HCT116 (cell line): ENCODE data around the gene ST6GALNAC5. TPM values are rescaled to one million over a fixed set of nuclear protein-coding genes. Genes with fewer than 3 reads are reported as not detected.

Experiments used
- ATAC-seq: fragments of 200-7000 bp; cut with Tn5 transposase; 2 replicates; pipeline ENCODE4 v1.9.1; 2020; ENCODE audit warnings: mild to moderate bottlenecking, moderate library complexity
- BruUV-seq: library from RNA; stranded (reverse); fragments of 400-500 nt; replicated peaks from 2 replicates; lab custom pipeline; 2021; lab: Mats Ljungman, UMichigan
- CTCF ChIA-PET: fragments of 300-600 bp; sonication (Branson Sonifier 250); formaldehyde crosslinking; loops from one replicate; lab custom pipeline; 2021; ENCODE audit warnings: antibody characterized with exemption; lab: Charles Lee
- POLR2A ChIA-PET: fragments of 300-600, 350-600 bp; sonication (Branson Sonifier 250); formaldehyde crosslinking; loops from one replicate; lab custom pipeline; 2021; ENCODE audit warnings: antibody characterized with exemption; lab: Charles Lee
- RAD21 ChIA-PET, 2 experiments: fragments of 300-600 bp; sonication (Branson Sonifier 250); formaldehyde crosslinking; loops; one replicate each; lab custom pipeline; 2023; ENCODE audit warnings: low total read pairs in 2 of 2; ENCODE audit not compliant: uncharacterized antibody in 2 of 2, unreplicated experiment in 2 of 2, low non-redundant PET in 1 of 2; lab: Charles Lee
- DNase-seq: peaks from one replicate; pipeline ENCODE4 v3.0.0-alpha.2; 2010; ENCODE audit warnings: low read depth, low spot score
- H2AFZ ChIP-seq: fragments of 200-600 bp; shearing (Covaris generic), sonication (generic); 2 replicates; pipeline ENCODE4 v1.6.1; 2017; ENCODE audit warnings: low read depth, mixed run types, mixed read lengths, antibody characterized with exemption, low read length; ENCODE audit not compliant: poor library complexity, severe bottlenecking
- H3K27ac ChIP-seq: 2 replicates; pipeline ENCODE4 v1.5.1; 2012; ENCODE audit warnings: low read depth, low read length
- H3K27me3 ChIP-seq: fragments of 200-600 bp; sonication (generic); 2 replicates; pipeline ENCODE4 v1.6.1; 2016; ENCODE audit warnings: mixed run types, low read length, mixed read lengths; ENCODE audit not compliant: insufficient read depth
- H3K36me3 ChIP-seq, 2 experiments: fragments of 200-500 bp in 1 of 2; fragments of 200-600 bp in 1 of 2; sonication (Bioruptor generic) in 1 of 2; sonication (generic) in 1 of 2; 2 replicates each; pipeline versions ENCODE4 v1.5.1 to v1.6.1; 2014 to 2016; ENCODE audit warnings: low read length in 2 of 2, inconsistent platforms in 1 of 2, mixed read lengths in 1 of 2, mixed run types in 1 of 2; ENCODE audit not compliant: insufficient read depth in 2 of 2, control insufficient read depth in 1 of 2
- H3K4me1 ChIP-seq, 2 experiments: fragments of 200-600 bp in 1 of 2; sonication (generic) in 1 of 2; 2 replicates each; pipeline versions ENCODE4 v1.5.1 to v1.6.1; 2012 to 2017; ENCODE audit warnings: low read length in 2 of 2, inconsistent platforms in 1 of 2, mild to moderate bottlenecking in 1 of 2, mixed read lengths in 1 of 2, mixed run types in 1 of 2, moderate library complexity in 1 of 2; ENCODE audit not compliant: insufficient read depth in 2 of 2, control insufficient read depth in 1 of 2
- H3K4me2 ChIP-seq: fragments of 200-600 bp; sonication (generic); 2 replicates; pipeline ENCODE4 v1.6.1; 2017; ENCODE audit warnings: mixed run types, low read length, mixed read lengths
- H3K4me3 ChIP-seq, 2 experiments: fragments of 200-600 bp in 1 of 2; sonication (generic) in 1 of 2; replicated peaks in 1 of 2; 2 replicates each; pipeline ENCODE4 v1.5.1; 2011 to 2016; ENCODE audit warnings: low read length in 2 of 2, control low read depth in 1 of 2, low read depth in 1 of 2, mild to moderate bottlenecking in 1 of 2, mixed read lengths in 1 of 2, mixed run types in 1 of 2
- H3K79me2 ChIP-seq: fragments of 200-600 bp; sonication (generic); 2 replicates; pipeline ENCODE4 v1.6.1; 2017; ENCODE audit warnings: mild to moderate bottlenecking, mixed run types, low read length, moderate library complexity, mixed read lengths; ENCODE audit not compliant: insufficient read depth
- H3K9ac ChIP-seq: fragments of 200-600 bp; sonication (generic); 2 replicates; pipeline ENCODE4 v1.6.1; 2016; ENCODE audit warnings: low read length, mixed read lengths
- H3K9me2 ChIP-seq: fragments of 200-600 bp; sonication (generic), shearing (Covaris generic); 2 replicates; pipeline ENCODE4 v1.6.1; 2017; ENCODE audit warnings: mixed run types, mild to moderate bottlenecking, moderate library complexity; ENCODE audit not compliant: insufficient read depth
- H3K9me3 ChIP-seq, 2 experiments: fragments of 200-500 bp in 1 of 2; fragments of 200-600 bp in 1 of 2; sonication (Bioruptor generic) in 1 of 2; sonication (generic) in 1 of 2; 2 replicates each; pipeline ENCODE4 v1.6.1; 2014 to 2017; ENCODE audit warnings: low read length in 2 of 2, mixed read lengths in 2 of 2, inconsistent platforms in 1 of 2, low read depth in 1 of 2, mild to moderate bottlenecking in 1 of 2, mixed run types in 1 of 2, moderate library complexity in 1 of 2; ENCODE audit not compliant: control insufficient read depth in 1 of 2, insufficient read depth in 1 of 2
- H4K20me1 ChIP-seq: fragments of 200-600 bp; sonication (generic), shearing (Covaris generic); 2 replicates; pipeline ENCODE4 v1.6.1; 2017; ENCODE audit warnings: mixed run types, mild to moderate bottlenecking, moderate library complexity; ENCODE audit not compliant: insufficient read depth
- CBX3 ChIP-seq: IDR thresholded peaks from 2 replicates; pipeline ENCODE4 v1.6.1; 2012; ENCODE audit warnings: low read depth
- CEBPB ChIP-seq: IDR thresholded peaks from 2 replicates; pipeline ENCODE4 v1.6.1; 2012; ENCODE audit warnings: low read depth
- EGR1 ChIP-seq: IDR thresholded peaks from 2 replicates; pipeline ENCODE4 v1.6.1; 2012; ENCODE audit warnings: low read depth
- EZH2 ChIP-seq: fragments of 200-600 bp; sonication (generic); IDR thresholded peaks from 2 replicates; pipeline ENCODE4 v1.6.1; 2017; ENCODE audit warnings: antibody characterized with exemption, mixed run types
- FOSL1 ChIP-seq: IDR thresholded peaks from 2 replicates; pipeline ENCODE4 v1.6.1; 2012; ENCODE audit warnings: low read depth
- SP1 ChIP-seq: IDR thresholded peaks from 2 replicates; pipeline ENCODE4 v1.6.1; 2012; ENCODE audit warnings: low read depth
- SRF ChIP-seq: IDR thresholded peaks from 2 replicates; pipeline ENCODE4 v1.6.1; 2012; ENCODE audit warnings: low read depth
- TCF7L2 ChIP-seq: IDR thresholded peaks from 2 replicates; pipeline ENCODE4 v1.7.0; 2011; ENCODE audit warnings: borderline replicate concordance, inconsistent platforms; ENCODE audit not compliant: insufficient read depth, insufficient read length; ENCODE audit errors: extremely low read depth
- YY1 ChIP-seq: IDR thresholded peaks from 2 replicates; pipeline ENCODE4 v1.6.1; 2011; ENCODE audit warnings: low read length, low read depth, moderate library complexity, mild to moderate bottlenecking; ENCODE audit not compliant: insufficient replicate concordance; ENCODE audit errors: extremely low read depth
- intact Hi-C: fragments of 100-400 bp; cut with micrococcal nuclease; formaldehyde crosslinking; loops from 2 replicates; pipeline ENCODE4 v1.10.0; 2022
- total RNA-seq: library from RNA; stranded (reverse); gene quantifications from one replicate; pipeline ENCODE4 v1.2.1, GENCODE V29; 2021; ENCODE audit not compliant: unreplicated experiment
- TF ChIP-seq, protein P1 (sequence below), 3 experiments: fragments of 200-600 bp in 1 of 3; sonication (generic) in 1 of 3; IDR thresholded peaks in 2 of 3; conservative IDR thresholded peaks in 1 of 3; 2 replicates each; pipeline ENCODE4 v1.5.1; 2012 to 2017; ENCODE audit warnings: low read depth in 2 of 3, low read length in 2 of 3, antibody characterized with exemption in 1 of 3, borderline replicate concordance in 1 of 3, control low read depth in 1 of 3, mild to moderate bottlenecking in 1 of 3, mixed read lengths in 1 of 3, mixed run types in 1 of 3, moderate library complexity in 1 of 3; ENCODE audit not compliant: insufficient read depth in 1 of 3
- TF ChIP-seq, protein P2 (sequence below): IDR thresholded peaks from 2 replicates; pipeline ENCODE4 v1.6.1; 2012; ENCODE audit warnings: low read depth

Gene ST6GALNAC5
- total RNA-seq, 1 experiment from 2014 or later = 1.2 TPM

DNA sequence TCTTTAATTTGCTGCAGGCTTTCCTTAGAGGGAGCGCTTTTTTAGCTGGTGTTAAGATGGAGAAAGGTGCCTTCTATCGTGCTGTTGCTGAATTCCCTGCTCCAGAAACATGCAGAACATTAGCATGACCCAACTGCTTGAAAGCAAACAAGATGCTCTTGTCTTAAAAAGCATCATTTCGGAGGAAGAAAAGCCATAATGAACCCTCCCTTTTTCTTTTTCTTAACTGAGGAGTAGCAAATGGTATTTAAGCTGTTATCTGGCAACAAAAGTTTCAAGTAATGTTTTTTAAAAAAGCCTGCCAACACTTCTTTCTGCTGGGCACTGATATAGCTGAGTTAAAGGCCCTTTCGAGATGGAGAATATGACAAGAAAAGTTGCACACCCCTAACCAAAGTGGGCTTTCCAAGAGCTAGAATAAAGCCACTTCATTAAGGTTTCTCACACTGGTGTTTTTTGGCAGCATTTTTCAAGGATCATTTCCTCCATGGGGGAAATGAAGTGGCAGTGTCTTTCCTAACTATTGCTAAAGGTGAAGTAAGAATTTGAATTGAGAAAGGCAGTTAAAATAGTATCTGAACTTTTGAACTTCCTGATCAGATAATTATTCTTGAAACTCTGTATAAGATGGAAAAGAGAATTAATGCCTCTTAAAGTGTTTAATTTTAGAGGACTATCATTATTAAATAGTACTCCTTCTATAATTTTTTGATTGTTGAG lies 38.8 kb downstream of the ST6GALNAC5 start:
- Histone ChIP-seq H3K4me1 (no peaks in the 10 kb centered on the region), H3K36me3 (no peaks in the 10 kb centered on the region), H3K9me2 (no peaks in the 10 kb centered on the region), H3K4me3 (no peak overlapping the region), H3K9me3 (no peaks in the 10 kb centered on the region), H3K4me2 (no peak overlapping the region), H2AFZ (no peak overlapping the region), H3K27me3 (no peaks in the 10 kb centered on the region), H4K20me1 (no peaks in the 10 kb centered on the region), H3K27ac (no peak overlapping the region), H3K79me2 (no peaks in the 10 kb centered on the region)
- ChIA-PET POLR2A (no interaction called here), CTCF (no interaction called here), RAD21 (no interaction called here)
- DNase-seq (no peak), ATAC-seq (no peak)
- intact Hi-C loops = no loop called here
- BruUV-seq = no TSS peak
- TF ChIP-seq FOSL1 (no peak), YY1 (no peak)
- TF ChIP-seq, protein P1, sequence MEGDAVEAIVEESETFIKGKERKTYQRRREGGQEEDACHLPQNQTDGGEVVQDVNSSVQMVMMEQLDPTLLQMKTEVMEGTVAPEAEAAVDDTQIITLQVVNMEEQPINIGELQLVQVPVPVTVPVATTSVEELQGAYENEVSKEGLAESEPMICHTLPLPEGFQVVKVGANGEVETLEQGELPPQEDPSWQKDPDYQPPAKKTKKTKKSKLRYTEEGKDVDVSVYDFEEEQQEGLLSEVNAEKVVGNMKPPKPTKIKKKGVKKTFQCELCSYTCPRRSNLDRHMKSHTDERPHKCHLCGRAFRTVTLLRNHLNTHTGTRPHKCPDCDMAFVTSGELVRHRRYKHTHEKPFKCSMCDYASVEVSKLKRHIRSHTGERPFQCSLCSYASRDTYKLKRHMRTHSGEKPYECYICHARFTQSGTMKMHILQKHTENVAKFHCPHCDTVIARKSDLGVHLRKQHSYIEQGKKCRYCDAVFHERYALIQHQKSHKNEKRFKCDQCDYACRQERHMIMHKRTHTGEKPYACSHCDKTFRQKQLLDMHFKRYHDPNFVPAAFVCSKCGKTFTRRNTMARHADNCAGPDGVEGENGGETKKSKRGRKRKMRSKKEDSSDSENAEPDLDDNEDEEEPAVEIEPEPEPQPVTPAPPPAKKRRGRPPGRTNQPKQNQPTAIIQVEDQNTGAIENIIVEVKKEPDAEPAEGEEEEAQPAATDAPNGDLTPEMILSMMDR (IDR thresholded peaks at IDR 0.05 in 2 of 3, conservative IDR thresholded peaks at IDR 0.05 in 1 of 3; ENCODE audit: borderline replicate concordance in 1 of 3, insufficient read depth in 1 of 3, low read depth in 2 of 3, low read length in 2 of 3) = no peak
- TF ChIP-seq, all 23 proteins: peak for 0
- H3K9ac ChIP-seq = no peak overlapping the region

DNA sequence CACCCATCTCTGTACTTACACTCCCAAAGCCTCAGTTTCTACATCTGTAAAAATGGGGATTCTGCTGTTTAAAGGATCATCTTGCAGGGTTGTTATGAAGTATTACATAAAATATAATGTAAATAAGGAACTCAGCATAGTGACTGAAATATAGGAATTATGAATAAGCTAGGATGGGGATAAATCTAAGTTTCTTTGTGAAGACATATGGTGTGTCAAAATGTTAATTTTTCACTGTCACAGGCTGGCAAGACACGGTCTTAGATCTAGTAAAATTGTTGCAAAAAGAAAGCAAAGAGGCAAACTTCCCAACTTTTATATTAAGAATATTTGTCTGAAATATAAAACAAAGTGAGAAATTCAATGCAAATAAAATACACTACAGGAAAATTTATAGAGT lies 42.0 kb downstream of the ST6GALNAC5 start:
- no TSS peak for BruUV-seq
- intact Hi-C loops = no loop called here
- H3K9me2 ChIP-seq = no peaks in the 10 kb centered on the region
- no peak for DNase-seq
- no peaks in the 10 kb centered on the region for H3K36me3 ChIP-seq
- H3K9me3 ChIP-seq = no peaks in the 10 kb centered on the region
- H3K27me3 ChIP-seq = no peaks in the 10 kb centered on the region
- ATAC-seq = no peak
- no peaks in the 10 kb centered on the region for H3K4me1 ChIP-seq
- ChIA-PET CTCF (no interaction called here), POLR2A (no interaction called here), RAD21 (no interaction called here)
- no peak overlapping the region for H3K4me3 ChIP-seq
- H3K27ac ChIP-seq = no peak overlapping the region
- TF ChIP-seq TCF7L2 (no peak), SP1 (no peak), EZH2 (no peak), SRF (no peak), CEBPB (no peak), CBX3 (no peak), EGR1 (no peak)
- TF ChIP-seq, protein P2, sequence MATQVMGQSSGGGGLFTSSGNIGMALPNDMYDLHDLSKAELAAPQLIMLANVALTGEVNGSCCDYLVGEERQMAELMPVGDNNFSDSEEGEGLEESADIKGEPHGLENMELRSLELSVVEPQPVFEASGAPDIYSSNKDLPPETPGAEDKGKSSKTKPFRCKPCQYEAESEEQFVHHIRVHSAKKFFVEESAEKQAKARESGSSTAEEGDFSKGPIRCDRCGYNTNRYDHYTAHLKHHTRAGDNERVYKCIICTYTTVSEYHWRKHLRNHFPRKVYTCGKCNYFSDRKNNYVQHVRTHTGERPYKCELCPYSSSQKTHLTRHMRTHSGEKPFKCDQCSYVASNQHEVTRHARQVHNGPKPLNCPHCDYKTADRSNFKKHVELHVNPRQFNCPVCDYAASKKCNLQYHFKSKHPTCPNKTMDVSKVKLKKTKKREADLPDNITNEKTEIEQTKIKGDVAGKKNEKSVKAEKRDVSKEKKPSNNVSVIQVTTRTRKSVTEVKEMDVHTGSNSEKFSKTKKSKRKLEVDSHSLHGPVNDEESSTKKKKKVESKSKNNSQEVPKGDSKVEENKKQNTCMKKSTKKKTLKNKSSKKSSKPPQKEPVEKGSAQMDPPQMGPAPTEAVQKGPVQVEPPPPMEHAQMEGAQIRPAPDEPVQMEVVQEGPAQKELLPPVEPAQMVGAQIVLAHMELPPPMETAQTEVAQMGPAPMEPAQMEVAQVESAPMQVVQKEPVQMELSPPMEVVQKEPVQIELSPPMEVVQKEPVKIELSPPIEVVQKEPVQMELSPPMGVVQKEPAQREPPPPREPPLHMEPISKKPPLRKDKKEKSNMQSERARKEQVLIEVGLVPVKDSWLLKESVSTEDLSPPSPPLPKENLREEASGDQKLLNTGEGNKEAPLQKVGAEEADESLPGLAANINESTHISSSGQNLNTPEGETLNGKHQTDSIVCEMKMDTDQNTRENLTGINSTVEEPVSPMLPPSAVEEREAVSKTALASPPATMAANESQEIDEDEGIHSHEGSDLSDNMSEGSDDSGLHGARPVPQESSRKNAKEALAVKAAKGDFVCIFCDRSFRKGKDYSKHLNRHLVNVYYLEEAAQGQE = no peak
- H3K4me2 ChIP-seq = no peak overlapping the region
- no peaks in the 10 kb centered on the region for H3K79me2 ChIP-seq
- no peak overlapping the region for H3K9ac ChIP-seq
- no peak overlapping the region for H2AFZ ChIP-seq
- no peaks in the 10 kb centered on the region for H4K20me1 ChIP-seq
